Measurements from ENCODE around the gene PCBP3.

Gene PCBP3

DNA sequence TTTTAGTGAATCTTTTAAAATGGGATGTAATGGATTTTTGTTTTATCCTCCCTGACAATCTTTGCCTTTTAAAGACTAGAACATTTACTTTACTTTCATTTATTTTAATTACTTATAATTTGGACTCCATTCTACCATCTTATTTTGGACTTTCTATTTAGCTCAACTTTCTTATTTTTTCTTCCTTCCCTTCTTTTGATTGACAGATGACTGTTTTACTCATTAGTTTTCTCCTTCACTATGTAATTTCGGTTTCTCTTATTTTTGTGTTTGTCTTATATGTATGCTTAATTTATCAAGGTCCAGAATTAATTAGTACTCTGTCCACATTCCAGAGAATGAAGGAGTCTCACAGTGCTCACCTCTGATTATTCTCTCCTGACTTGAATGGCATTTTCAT, 109.9 kb downstream of the PCBP3 start:
- no peak for DNase-seq (ENCODE audit: low read depth in 2 of 2)

DNA sequence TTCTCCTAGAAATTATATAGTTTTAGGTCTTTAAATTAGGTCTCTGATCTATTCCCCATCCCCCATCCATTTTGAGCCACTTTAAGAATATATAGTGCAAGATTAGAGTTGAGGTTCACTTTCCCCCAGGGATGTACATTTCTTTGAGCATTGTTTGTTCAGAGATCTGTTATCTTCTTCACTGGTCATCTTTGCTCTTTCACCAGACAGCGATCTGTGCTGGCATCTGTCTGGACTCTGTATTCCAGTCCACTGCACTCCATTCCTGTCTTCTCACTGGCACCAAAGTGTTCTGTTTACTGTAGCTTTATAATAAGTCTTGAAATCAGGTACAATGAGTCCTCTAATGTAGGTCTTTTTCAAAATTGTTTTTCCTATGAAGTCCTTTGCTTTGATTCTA, 112.5 kb downstream of the PCBP3 start:
- DNase-seq (ENCODE audit: low read depth in 2 of 2) = no peak

DNA sequence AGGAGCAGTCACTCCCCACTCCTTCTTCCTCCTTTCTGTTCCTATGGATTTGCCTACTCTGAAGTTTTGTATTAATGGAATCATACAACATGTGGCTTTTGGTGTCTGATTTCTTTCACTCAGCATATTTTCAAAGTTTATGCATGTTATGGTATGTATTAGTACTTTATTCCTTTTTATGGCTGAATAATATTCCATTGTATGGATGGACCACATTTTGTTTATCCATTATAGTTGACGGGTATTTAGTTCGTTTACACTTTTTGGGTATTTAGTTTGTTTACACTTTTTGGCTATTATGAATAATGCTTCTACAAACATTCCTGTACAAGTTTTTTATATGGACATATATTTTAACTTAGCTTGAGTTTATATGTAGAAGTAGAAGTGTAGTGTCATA, 113.1 kb downstream of the PCBP3 start:
- no peak for DNase-seq (ENCODE audit: low read depth in 2 of 2)

DNA sequence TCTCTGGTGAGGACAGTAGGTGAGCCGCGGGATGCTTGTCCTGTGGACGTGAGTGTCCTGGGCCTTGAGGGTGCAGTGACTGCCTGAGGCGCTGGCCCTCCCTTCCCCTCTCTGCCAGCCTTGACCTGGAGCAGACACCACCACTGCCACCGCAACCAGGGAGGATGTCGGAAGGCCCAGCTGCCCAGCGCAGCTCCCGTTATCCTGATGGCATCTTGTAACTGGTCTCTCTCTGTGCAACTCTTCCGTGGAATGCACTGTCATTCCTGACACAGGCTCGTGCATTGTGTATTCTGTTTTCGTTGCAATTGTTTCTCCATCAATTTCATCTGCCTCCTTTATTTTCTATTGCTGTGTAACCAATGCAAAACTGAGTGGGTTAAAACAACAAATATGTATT, 118.2 kb downstream of the PCBP3 start:
- DNase-seq (ENCODE audit: low read depth in 2 of 2) = no peak

DNA sequence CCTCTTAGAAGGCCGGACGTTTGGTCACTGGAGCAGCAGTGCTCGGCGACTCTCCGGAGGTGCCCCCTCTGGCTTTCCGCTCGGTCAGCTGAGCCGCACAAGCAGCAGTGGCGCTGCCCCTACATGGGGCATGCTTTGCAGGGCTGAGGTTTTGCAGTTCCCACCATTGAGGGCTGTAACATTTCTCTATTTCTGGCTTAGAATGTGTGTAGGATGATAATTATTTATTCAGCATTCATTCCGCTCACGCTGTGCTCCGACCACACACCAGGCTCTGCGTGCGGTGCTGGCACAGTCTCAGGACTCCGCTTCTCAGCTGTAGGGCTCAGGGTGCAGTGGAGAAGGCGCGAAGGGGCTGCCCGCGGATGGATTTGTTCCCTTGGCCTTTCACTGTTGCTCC, 119.5 kb downstream of the PCBP3 start:
- no peak for DNase-seq (ENCODE audit: low read depth in 2 of 2)

DNA sequence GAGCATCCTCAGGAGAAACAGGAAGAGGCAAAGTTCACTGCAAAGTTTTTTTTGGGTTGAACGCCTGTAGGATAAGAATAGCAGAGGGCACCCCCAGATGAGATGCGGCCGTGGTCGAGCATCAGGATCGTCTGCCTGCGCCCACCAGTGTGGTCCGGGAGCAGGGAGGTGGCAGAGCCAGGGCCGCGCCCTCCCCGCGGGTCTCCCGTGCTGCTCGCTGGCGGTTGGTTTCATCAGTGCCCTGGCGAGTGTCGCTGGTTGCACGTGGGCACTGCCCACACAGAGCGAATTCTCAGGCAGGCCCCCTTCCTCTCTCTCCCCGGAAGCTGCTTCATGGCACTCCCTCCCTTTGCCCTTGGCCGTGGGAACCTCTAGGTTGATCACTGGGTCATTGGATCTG, 120.0 kb downstream of the PCBP3 start:
- no peak for DNase-seq (ENCODE audit: low read depth in 2 of 2)

DNA sequence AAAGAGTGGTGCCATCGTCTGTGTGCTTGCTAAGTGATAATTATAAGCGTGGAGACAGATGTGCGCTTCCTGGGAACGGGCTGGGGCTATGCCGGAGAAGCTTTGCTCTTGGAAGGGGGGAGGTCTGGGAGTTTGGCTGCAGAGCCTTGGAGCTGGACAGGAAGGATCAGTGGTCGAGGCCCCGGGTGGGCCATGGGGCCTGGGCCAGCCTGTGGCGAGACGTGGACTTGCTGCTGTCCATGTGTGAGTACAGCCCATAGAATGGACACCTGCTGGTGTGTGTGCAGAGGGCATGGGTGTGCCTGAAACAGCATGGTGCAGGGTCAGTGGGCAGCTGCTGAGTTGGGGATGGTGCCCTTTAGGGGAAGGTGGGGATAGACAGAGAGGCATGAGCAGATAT, 121.3 kb downstream of the PCBP3 start:
- DNase-seq (ENCODE audit: low read depth in 2 of 2) = no peak

DNA sequence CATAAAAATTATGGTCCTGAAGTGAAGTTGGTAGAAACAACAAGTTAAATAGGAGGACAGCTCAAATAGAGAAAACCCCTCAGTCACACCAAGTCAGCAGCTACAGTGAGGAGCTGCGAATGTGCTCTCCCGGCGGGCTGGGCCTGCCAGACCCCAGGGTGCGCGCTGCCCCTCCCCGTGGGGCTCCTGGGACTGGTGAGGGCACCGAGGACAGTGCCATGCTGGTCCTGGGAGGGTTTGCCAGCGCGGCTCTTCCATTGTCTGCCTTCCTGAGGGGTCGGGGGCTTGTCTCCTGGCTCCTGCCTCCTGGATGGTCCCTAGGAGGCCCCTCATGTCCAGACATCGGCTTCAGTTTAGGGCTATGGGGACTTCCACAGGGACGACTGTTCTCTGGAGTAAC, 121.8 kb downstream of the PCBP3 start:
- DNase-seq (ENCODE audit: low read depth in 2 of 2) = no peak

DNA sequence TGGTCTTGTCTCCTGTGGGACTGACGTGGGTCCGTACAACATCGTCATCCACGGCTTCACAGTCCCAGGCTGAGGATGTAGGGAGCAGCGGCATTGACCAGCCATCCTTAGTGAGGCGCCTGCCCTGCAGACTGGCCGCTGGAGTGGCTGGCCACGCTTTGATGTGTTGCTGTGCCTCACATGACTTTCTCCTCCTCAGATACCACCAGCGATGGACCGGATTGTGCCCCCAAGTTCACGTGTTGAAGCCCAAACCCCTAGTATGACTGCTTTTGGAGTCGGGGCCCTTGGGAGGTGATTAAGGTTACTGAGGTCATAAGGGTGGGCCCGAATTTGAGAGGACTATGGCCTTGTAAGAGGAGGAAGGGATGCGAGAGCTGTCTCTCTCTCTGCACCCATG, 122.5 kb downstream of the PCBP3 start:
- no peak for DNase-seq (ENCODE audit: low read depth in 2 of 2)

DNA sequence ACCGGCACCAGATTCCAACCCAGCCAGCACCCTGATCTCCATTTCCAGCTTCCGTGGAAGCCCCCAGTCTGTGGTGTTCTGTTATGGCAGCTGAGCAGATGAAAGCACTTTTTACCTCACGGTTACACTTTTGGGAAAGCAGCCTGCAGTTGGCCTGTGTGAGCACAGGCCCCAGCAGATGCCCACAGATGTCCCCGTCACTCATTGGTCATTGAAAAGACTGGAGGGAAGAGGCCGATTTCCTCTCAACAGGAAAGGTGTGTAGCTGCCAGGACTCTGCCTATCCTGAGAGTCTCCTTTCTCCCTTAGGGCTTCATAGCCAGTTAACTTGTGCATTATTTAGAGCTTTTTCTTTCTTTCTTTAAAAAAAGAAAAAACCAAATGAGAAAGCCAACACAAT, 123.0 kb downstream of the PCBP3 start:
- no peak for DNase-seq (ENCODE audit: low read depth in 2 of 2)

DNA sequence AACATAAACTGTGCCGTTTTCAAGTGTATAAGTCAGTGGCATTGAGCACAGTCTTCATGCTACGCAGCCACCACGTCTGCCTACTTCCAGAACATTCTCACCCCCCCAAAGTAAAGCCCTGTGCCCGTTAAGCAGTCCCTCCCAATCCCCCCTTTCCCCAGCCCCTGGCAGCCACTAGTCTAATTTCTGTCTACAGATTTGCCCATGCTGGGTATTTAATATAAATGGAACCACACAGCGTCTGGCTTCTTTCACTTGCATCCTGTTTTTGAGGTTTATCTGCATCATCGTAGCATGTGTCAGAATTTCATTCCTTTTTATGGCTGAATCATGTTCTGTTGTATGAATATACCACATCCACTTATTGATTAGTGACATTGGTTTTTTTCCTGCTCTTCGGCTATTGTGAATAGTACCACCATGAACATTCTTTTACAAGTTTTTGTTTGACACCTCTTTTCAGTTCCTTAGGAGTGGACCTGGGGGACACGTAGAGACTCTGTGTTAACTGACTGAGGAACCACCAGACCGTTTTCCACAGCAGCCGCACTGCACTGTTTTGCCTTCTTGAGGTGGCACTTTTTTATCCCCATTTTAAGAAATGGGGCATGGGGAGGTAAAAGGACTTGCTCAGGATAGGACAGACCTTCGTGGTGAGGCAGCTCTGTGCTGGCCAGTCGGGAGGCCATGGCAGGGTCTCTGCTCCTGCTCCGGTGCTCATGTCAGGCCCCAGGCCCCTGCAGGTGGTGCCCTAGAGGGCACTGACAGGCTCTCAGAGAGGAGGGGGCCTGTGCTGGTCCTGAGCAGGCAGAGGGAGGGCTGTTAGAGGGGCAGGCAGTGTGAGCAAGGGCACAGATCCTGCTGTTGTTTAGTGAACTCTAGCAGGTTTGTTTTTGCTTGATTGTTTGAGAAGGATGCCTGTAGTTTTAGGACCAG, 123.8 kb downstream of the PCBP3 start:
- no peak for DNase-seq (ENCODE audit: low read depth in 2 of 2)

DNA sequence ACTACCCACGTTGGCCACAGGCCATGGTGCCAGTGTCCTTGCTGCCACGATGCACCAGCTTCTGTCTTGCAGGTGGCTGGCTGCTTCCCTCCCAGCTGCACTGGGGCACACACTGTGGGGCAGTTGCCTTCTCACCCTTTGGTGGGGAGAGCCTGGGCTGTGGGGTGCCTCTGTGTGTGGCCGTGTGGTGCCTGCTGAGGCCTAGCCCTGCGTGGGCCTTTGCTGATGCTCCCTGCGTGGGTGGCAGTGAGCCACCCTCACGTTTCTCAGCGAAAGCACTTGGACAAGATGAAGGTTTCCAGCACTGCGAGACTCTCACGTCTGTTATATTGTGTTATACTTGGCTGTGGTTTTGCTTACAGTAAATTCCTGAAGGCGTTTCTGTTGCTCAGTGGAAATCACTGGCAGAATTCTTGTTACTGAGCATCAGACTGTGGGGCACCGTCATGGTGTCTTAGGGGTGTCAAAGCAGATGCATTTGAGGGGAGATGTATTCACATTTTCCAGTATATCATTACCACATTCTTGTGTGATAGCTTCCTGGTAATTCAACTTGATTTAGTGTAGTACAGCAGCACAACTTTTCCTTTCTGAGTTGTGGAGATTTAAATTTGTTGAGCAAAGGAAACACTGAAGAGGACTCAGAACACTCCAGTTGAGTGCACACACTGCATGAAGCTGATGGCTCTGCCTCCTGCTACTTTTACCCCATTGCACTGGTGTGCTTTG, 124.7 kb downstream of the PCBP3 start:
- peak in 1 of 2 donors; percentile 43 for DNase-seq (ENCODE audit: low read depth in 2 of 2)

DNA sequence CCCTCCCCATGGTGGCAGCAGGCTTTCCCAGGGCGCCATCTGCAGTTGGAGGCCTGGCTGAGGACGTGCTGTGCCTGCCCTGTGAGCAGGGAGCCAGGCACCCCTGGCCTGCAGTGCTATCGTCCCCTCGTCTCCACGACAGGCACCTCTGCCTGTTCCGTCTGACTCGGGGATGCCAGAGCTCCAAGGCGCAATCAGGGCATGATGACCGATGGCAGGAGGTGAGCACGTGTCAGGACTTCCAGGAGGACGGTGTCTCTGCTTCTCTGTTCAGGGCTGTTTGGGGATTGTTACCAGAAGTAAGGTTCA, 125.2 kb downstream of the PCBP3 start:
- DNase-seq (ENCODE audit: low read depth in 2 of 2) = no peak

DNA sequence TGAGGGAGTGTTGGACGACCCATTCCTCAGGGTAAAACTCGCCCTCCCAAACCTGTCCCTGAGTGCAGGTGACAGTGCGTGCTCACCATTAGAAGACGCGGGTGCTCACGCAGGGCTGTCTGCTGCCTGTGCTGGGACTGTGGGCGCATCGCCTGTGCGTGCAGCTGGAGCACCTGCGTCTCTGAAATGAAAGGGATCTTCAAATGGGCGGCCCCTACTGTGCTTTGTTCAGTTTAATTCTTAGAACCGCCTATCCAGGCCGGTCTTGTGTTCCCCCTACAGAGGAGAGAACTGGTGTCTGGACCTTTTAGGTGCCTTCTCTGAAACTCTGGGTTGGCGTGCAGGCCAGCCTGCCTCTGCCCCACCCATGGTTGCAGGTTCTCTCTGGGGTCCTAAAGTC, 125.8 kb downstream of the PCBP3 start:
- DNase-seq (ENCODE audit: low read depth in 2 of 2) = no peak

DNA sequence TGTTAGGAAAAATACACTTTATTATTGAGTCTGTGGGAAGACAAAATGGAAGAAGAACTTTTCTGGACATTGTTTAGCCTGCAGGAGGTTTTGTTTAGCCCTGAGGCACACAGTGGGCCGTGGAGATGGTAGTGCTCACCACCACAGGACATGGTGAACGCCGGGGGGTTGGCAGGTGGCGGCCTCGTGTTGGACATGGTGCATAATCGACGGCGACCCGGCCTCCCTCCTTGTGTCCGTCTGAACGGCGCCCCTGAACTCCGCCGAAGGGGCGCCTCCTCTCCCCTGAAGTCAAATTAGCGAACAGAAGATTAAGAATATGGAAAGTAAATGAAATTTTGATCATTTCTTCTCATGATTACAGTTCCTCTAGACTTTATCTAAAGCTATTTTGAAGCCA, 126.4 kb downstream of the PCBP3 start:
- DNase-seq (ENCODE audit: low read depth in 2 of 2) = no peak

DNA sequence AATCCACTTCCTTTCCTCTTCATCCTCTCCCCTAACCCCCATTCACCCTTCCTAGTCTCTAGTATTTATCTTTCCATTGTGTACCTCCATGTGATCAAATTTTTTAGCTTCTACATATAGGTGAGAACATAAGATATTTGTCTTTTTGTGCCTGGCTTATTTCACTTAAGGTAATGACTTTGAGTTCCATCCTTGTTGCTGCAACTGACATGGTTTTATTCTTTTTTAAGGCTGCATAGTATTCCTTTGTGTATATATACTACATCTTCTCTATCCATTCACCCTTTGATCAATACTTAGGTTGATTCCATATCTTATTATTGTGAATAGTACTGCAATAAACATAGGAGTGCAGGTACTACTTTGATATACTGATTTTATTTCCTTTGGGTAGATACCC, 128.7 kb downstream of the PCBP3 start:
- DNase-seq (ENCODE audit: low read depth in 2 of 2) = no peak

DNA sequence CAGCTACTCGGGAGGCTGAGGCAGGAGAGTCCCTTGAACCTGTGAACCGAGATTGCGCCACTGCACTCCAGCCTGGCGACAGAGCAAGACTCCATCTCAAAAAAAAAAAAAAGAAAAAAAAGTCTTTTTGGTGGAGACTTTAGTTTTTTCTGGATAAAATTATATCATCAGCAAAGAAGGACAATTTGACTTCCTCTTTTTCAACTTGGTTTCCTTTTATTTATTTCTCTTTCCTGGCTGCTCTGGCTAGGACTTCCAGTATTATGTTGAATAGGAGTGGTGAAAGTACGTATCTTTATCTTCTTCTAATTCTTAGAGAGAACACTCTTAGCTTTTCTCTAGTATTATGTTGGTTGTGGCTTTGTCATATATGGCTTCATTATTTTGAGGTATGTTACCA, 130.8 kb downstream of the PCBP3 start:
- DNase-seq (ENCODE audit: low read depth in 2 of 2) = no peak

DNA sequence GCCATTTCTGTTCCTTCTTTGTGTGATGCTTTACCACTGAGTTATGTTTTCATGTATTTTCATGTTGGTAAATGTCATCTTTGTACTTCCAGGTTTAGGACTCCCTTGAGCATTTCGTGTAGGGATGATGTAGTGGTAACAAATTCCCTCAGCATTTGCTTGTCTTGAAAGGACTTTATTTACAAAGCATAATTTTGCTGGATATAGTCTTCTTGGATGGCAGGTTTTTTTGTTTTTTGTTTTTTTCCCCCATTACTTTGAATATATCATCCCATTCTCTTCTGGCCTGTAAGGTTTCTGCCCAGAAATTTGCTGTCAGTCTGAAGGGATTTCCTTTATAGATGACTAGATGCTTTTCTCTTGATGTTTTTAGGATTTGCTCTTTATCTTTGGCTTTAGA, 133.4 kb downstream of the PCBP3 start:
- DNase-seq (ENCODE audit: low read depth in 2 of 2) = no peak

DNA sequence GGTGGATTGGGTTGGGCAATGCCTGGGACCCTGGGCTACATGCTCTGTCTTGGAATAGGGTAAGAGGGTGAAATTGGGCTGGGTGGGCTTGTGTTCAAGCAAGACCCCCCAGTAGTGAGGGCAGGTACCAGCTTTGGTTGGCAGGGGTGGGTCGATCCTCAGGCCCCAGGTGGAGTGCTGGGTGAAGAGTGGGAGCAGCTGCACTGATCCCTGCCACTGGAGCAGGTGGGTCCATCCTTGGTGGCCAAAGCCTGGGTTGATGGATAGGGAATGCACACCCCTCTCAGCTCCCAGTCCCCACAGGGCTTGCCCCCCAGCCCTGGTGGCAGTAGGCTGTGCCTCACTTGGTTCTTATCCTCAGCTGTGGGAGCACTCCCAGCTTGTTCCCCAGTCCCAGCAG, 135.2 kb downstream of the PCBP3 start:
- DNase-seq (ENCODE audit: low read depth in 2 of 2) = no peak

DNA sequence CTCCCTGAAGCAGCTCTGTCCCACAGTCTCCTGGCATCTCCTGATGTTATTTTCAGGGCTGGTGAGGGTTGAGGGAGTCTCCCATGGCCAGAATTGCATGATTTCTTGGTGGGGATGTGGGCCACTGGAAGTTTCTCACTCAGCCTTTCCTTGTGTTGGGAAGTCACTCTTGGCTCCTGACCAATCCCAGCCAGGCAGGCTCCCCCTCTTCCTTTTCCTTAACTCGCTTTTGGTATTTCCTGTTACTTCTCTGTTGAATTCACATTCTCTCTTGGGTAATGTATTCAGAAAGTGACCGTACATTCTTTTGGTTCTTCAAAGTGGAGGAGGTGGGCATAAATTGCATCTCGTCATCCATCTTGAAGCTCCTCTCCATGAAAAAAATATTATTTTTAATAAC, 135.7 kb downstream of the PCBP3 start:
- DNase-seq (ENCODE audit: low read depth in 2 of 2) = no peak

DNA sequence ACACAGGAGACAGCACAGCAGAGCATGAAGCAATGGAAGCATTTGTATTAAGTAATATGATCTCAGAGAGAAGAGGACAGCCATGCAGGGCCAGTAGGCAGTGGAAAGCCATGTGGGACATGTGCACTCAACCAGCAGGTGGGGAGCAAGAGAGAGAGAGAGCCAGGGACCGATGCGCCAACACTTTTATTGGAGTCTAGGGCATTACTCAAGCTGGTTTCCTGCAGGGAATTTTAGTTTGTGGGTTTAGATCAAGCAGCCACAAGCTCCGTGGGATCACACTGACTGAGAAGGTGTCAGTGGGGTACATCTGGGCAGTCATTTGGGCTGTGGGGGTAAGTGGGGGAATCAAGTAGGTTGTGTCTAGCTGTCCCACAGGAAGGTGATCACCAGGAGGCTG, 137.1 kb downstream of the PCBP3 start:
- no peak for DNase-seq (ENCODE audit: low read depth in 2 of 2)

DNA sequence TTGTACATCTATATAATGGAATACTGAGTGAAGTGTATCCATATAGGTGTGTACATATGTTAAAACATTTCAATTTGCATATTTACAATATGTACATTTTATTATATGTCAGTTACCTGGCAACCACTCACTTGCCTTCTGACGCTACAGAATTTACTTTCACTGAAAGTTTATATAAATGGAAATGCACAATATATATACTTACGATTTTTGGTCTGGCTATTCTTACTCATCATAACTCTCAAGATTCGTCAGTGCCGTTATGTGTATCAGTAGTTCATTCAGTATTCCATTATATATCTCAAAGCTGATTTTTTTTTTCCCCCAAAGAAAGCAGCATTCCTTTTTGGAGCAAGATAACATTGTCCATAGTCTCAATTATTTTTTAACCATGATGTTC, 138.2 kb downstream of the PCBP3 start:
- no peak for DNase-seq (ENCODE audit: low read depth in 2 of 2)

DNA sequence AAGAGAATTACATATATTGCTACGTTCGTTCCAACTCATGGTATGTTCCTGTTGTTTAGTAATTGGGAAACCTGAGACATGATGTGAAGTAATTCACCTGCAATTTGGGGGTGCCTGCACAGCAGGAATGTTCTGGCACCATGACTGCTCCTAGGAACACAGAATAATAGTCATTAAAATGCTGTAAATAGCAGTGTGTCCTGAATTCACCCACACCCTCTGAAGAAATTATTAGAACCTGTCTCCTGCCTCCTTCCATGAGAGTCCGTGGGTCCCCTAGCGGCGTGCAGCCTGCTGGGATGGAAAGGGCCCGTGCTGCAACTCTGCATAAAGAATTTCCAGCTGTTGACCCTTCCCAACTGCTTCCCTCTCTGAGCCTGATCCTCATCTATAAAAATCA, 143.1 kb downstream of the PCBP3 start:
- DNase-seq (ENCODE audit: low read depth in 2 of 2) = no peak

DNA sequence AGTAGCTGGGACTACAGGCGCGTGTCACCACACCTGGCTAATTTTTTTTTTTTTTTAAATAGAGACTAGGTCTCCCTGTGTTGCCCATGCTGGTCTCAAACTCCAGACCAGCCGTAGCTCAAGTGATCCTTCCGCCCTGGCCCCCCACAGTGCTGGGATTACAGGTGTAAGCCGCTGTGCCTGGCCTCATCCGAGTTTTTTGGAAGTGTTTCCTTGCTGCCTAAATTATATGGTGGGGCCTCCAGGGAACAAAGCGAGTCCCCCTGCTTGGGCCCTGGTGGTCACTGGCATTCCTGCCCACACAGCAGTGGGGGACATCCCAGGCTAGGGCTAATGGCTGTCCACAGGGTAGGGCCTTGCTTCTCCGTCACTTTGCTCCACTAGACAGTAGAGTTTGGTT, 143.8 kb downstream of the PCBP3 start:
- DNase-seq (ENCODE audit: low read depth in 2 of 2) = no peak

All from activated CD4-positive, alpha-beta T cell treated with anti-CD3 and anti-CD28 coated beads for 24 hours (primary cell).